RCC 7860 (cell line): Measurements from ENCODE around the gene EVPL.
"Not testable (repeated sequence)": the region's sequence is repeated elsewhere in the genome, so short reads cannot be mapped to it uniquely, and the experiment has no call there.

Experiments used
- DNase-seq: peaks from one replicate; pipeline ENCODE4 v3.0.0-alpha.2; 2015; ENCODE audit warnings: low spot score
- FAIRE-seq: peaks from 2 replicates; lab custom pipeline; 2012; peaks lifted over from hg19 to GRCh38; lab: Jason Lieb, UNC

Gene EVPL

DNA sequence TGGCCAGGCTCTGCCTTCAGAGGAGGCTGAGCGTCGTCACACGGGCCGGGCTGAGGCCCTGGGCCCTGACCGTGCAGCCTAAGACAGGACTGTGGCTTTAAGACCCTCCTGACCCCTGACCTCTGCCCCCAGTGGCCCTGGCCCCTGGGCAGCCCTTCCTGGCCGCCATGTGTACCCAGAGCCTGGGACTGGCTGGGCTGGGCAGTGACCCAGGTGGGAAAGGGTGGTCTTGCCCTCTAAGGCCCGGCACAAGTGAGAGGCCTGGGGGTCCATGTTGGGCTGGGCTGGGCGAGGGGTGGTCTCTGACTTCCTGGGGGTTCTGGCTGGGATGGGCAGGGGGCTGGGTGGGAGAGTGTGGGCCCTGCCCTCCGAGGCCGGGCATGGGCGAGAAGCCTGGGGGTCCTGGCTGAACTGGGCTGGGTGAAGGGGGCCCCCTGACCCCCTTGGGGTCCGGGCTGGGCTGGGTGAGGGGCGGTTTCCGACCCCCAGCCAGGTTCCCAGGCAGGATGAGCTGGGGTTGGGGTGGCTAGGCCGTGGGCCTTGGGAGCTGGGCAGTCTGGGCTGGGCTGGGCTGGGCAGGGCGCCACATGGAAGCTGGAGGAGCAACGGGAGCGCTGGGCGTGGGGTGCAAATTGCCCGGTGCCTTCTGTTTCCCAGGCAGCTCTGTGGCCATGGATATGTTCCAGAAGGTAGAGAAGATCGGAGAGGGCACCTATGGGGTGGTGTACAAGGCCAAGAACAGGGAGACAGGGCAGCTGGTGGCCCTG is 26.2 kb downstream of the EVPL start, which contains the start of gene CDK3:
Gene CDK3 (plus strand): TSS at position 101 of the 767 bp plus-strand sequence. CDS start 571 bp downstream, at position 672.
- FAIRE-seq, result no peak
- DNase-seq, result no peak

DNA sequence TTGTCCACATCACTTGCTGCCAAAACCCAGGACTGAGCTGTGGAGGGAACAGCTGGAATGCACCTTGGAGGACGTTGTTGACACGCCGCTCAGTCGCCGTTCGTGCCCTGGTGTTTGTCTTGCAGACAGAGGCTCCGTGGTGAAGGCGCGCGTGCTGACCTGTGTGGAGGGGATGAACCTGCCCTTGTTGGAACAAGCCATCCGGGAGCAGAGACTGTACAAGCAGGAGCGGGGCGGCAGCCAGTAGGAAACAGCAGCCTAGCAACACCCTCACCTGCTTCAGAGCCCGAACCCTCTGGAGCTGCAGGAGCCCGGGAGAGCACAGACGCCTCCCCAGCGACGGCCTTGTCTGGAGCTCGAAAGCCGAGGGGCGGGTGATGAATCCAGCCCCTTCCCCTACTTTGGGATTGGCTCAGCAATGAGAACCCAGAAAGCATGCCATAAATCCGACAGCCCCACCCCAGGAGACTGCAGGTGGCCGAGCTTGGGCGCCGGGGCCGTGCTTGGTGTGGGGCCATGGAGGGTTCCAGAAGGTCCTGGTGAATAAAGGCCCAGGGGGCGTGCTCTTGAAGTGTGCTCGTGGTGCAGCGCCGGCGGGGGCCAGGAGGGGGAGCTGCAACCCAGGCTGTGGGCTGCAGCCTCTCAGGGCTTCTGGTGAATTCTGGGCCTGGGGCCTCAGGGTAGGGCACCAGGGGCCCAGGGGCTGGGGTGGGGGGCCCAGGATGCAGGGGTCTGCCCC is 26.9 kb downstream of the EVPL start:
- peak; percentile 20 for DNase-seq
- no peak for FAIRE-seq

DNA sequence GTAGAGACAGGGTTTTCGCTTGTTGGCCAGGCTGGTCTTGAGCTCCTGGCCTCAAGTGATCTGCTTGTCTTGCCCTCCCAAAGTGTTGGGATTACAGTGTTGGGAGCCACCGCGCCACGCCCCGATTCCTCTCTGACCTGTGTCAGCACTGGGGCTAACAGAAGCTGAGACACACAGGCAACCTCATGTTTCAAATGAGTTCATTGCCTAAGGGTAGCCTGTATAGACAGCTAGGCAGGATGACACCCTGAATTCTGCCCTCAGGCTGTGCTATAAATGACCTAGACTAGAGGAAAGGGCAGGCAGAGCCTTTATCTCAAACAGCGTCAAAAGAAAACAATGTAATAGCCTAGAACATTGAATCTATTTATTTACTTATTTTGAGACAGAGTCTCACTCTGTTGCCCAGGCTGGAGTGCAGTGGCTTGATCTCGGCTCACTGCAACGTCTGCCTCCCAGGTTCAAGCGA is 28.7 kb downstream of the EVPL start:
- FAIRE-seq (no peak), DNase-seq (no peak)

DNA sequence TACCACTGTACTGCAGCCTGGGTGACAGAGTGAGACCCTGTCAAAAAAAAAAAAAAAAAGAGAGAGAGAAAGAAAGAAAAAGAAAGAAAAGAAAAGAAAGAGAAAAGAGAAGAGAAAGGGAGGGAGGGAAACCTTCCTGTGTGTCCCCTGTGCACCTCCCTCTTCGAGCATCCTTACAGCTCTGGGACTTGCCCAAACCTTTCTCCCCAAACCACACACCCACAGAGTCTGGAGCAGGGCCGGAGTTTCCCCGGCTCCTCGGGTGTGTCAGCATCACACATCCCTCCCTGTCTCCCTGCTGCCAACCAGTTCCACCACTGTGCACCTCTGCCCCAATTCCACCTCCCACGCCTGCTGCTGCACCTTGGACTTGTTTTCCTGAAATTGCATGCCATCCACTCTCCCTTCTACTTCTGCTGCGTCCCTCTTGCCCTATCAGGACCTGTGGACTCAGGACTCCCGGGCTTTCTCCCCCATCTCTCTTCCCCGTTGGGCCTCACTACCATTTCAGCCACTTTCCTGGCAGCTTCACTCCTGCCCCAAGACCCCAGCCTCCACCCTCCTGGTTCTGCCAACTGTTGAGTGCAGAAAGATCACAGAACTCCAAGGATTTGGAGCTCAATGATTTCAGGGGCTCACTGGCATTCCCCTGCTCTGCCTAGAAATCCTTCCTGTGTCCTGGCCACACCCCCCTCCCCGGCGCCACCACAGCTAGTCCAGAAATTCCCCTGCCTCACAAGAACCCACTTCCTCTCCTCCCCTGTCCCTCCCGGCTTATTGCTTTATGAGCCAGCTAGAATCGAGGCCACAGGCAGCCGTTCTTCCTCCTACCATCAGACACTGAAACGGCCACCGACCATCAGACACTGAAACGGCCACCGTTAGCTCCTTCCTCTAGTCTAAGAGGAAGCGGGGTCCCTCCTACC is 30.2 kb downstream of the EVPL start:
- peak; percentile 70 for FAIRE-seq
- DNase-seq, result peak; percentile 72

DNA sequence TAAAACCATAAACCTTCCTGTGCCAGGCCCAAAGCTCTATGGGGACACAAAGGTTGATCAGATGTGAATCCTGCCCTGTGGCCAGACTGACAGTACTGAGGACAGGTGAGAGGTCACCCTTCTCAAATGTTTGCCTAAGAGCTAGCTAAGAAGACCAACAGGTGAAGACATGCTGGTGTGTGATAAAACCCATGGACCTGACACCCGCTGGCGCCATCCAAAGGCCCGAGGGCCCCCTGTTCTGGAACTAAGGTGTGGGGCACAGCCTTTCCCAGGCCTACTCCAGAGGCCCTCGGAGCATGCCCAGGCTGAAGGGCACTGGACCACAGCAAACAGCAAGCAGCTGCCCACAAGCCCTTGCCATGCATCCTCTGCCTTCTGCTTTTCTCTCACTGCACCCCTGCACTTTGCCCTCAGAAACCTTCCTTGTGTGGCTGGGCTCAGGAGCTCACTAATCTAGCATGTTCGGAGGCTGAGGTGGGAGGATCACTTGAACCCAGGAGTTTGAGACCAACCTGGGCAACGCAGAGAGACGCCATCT is 31.7 kb downstream of the EVPL start:
- DNase-seq, result no peak
- FAIRE-seq, result no peak

DNA sequence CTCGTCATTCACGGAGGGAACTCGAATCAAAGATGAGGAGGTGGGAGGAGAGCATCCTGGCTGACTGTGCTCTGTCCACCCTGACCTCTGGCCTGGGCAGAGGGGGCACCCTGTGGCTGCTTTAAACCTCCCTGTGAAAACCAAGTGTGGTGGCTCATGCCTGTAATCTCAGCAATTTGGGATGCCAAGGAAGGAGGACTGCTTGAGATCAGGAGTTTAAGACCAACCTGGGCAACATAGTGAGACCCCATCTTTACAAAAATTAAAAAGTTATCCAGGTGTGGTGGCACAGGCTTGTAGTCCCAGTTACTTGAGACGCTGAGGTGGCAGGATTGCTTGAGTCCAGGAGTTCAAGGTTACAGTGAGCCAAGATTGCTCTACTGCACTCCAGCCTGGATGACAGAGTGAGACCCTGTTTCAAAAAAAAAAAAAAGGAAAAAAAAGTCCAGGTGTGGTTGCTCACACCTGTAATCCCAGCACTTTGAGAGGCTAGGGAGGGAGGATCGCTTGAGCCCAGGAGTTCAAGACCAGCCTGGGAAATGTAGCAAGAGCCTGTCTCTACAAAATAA is 32.2 kb downstream of the EVPL start:
- FAIRE-seq (no peak), DNase-seq (no peak)

DNA sequence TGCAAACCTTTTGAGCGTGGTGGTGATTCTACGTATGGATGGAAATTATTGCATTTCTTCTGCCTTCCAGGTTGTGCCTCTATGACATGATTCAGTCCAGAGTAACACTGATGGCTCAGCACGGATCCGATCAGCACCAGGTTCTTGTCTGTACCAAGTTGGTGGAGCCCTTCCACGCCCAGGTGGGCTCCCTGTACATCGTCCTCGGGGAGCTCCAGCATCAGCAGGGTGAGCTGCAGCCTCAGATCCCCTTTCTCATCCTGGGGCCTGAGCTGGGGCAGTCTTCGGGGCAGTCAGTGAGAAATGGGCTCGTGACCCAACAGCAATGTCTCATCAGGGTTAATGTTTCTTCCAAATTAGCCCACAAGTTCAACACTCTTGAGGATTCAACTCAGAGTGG is 35.7 kb downstream of the EVPL start:
- no peak for DNase-seq
- no peak for FAIRE-seq

DNA sequence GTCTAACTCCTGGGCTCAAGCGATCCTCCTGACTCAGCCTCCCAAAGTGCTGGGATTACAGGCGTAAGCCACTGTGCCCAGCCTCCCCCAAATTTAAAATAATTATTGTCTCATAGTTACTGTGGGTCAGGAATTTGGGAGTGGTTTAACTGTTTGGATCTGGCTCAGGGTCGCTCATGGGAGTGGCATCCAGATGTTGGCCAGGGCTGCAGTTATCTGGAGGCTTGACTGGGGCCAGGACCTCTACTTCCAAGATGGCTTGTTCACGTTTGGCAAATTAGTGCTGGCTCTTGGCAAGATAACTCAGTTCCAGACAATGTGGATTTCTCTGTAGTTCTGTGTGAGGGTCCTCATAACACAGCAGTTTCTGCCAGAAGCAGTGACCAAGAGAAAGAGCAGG is 40.1 kb downstream of the EVPL start:
- FAIRE-seq (no peak), DNase-seq (no peak)

DNA sequence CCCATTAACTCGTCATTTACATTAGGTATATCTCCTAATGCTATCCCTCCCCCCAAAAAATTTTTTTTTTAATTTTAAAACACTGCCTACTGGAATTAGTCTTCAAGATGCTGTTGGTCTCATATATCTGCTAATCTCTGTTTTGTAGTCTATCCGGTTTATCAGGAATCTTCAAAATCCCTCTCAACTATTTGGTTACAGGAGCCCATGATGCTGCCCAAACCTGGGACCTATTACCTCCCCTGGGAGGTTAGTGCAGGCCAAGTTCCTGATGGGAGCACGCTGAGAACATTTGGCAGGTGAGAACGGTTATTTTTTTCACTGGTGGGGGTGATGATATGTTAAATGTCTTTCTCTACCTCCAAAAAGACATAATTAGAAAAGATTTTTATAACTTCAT is 41.1 kb downstream of the EVPL start:
- no peak for DNase-seq
- no peak for FAIRE-seq

DNA sequence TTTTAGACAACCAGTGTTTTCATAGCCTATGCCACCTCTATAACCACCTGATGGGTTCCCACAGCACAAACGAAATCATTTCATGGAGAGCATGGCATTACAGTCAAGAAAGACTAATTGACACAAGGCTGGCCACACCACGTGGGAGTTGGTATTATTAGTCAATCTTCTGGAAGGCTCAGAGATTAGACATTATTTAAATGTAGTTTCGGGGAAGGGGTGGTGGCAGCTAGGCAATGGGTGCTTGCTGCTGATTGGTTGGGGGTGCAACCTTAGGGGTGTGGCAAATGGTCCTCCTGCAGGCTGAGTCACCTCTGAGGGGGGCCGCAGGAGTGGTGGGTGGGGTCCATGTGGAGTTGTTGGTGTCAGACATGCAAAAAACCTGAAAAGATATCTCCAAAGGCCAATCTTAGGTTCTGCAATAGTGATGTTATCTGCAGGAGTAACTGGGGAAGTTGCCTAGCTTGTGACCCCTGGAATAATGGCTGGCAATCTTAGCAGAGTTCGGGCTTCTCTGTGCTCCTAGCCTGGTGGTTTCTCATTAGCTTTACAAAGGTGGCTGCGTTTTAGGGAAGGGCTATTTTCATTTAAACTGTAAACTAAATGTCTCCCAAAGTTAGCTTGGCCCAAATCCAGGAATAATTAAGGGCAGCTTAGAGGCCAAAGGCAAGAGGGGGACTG is 43.5 kb downstream of the EVPL start:
- FAIRE-seq (no peak), DNase-seq (no peak)

DNA sequence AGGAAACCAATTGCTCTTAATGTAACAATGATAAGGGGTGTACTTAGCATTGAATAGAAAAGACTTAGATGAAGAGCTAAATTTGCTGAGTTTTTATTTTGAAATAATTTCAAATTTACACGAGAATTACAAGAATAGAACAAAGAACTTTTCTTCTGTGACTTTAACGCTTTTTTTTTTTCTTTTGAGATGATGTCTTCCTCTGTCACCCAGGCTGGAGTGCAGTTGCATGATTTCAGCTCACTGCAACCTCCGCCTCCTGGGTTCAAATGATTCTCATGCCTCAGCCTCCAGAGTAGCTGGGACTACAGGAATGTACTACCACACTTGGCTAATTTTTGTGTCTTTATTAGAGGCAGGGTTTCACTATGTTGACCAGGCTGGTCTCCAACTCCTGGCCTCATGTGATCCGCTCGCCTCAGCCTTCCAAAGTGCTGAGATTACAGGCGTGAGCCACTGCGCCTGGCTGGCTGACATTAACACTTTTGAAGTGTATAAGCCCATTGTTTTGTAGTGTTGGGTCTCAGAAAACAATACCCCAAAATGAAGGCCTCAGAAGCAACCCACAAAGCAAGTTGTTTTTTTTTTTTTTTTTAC is 46.0 kb downstream of the EVPL start:
- DNase-seq (no peak), FAIRE-seq (no peak)

DNA sequence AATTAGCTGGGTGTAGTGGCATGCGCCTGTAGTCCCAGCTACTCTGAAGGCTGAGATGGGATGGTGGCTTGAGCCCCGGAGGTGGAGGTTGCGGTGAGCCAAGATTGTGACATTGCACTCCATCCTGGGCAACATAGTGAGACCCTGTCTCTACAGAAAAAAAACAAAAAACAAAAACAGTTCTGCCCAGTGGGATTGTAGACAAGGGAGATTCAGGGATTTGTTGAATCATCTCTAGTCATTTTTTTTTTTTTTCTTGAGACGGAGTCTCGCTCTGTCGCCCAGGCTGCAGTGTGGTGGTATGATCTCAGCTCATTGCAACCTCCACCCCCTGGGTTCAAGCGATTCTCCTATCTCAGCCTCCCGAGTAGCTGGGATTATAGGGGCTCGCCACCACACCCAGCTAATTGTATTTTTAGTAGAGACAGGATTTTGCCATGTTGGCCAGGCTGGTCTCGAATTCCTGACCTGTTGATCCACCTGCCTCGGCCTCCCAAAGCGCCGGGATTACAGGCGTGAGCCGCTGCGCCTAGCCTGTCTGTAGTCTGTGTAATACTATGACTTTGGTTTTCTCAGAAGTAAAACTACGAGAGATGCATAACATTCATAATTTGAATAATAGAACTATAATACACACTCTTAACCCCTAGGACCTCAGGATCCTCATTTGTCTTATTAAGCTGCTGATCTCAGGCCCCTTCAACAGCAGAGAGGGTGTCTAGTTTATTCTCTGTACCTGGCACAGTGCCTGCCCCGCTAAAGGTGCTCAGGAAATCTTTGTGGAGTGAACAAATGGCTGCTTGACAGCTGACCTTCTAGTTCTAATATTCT is 46.7 kb downstream of the EVPL start:
- DNase-seq (peak; percentile 49), FAIRE-seq (no peak)

DNA sequence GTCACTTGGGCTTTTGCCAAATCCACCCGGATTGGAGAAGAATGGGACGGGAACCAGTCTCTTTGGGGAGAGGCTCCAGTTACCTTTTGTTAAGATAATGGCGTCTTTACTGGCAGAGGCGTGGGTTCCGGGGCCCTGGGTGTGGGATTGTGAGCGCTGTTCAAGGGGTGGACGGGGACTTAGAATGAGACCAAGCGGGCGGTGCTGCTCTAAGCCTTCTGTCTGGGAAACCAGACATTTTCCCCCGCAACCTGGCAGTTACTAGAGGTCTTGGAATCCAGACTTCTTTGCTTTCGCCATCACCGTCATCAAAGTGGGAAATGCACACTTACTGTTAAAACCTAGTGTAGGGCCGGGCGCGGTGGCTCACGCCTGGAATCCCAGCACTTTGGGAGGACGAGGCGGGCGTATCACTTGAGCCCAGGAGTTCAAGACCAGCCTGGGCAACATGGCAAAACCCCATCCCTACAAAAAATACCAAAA is 47.4 kb downstream of the EVPL start:
- FAIRE-seq, result no peak
- no peak for DNase-seq

DNA sequence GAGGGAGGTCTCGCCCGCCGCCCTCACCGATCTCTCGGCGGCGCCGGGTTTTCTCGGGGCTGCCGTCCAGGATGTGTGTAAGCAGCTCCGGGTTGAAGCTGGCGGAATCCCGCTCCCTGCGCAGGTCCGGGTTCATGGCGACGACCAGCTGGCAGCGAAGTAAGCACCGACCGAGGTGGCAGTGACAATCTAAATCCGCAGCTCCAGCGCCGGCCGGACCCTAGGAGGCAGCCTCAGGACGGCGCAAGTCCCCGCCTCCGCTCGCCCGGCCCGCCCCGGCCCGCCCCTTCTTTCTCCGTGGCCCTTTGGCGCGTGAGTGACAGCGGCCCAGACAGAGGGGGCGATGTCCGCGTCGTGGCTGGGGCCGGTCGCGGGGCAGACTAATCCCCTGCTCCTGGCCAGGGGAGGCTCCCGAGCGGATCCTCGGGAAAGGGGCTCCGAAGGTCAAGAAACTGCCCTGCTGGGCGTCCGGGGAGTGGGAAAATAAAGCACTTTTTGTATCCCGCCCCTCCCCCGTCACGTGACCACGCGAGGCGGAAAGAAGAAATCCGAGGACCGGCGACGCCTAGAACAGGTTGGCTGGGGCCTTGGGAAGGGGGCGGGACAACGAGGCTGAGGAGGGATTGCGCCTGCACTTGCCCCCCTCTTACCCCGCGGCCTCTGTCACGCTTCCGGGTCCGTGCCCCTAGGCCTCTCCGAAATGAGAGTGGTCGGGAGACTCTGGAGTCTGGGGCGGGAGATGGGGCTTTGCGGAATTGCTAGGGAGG is 48.0 kb downstream of the EVPL start, which contains the start of the genes ACOX1 and TEN1:
Gene ACOX1 (minus strand): TSS at position 229 of the 767 bp plus-strand sequence. CDS start 93 bp downstream, at position 136.
Gene TEN1 (plus strand): TSS at position 303 of the 767 bp plus-strand sequence. CDS start 6,953 bp downstream, outside the sequence.
- DNase-seq (peak; percentile 92), FAIRE-seq (peak; percentile 79)

DNA sequence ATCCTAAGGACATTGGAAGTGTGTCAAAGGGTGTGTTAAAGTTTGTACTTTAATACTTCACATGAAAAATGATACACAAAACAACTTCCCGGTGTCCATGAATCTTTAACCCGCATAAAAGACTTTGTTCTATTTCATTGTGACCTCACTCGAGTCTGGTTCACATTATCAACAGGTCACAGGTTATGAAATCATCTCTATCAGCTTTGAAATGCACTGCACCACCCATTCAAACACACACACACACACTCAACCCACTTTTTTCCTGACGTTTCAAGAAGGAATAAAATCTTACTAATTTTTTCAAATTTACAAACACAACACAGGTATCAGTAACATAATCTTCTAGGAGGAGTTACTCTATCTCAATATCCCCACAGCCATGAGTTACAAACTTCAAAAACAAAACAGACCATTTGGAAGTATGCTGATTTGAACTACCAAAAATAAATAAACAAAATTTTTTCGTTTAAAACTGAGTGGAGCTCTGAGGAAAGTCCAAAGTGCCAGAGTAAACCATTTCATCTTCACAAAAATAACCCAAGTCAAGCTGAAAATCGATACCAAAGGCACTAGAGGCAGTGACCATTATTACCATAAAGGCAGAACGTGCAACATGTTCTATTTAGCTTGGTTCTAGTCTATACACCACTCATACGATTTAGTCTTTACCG is 50.8 kb downstream of the EVPL start:
- no peak for FAIRE-seq
- DNase-seq, result no peak

DNA sequence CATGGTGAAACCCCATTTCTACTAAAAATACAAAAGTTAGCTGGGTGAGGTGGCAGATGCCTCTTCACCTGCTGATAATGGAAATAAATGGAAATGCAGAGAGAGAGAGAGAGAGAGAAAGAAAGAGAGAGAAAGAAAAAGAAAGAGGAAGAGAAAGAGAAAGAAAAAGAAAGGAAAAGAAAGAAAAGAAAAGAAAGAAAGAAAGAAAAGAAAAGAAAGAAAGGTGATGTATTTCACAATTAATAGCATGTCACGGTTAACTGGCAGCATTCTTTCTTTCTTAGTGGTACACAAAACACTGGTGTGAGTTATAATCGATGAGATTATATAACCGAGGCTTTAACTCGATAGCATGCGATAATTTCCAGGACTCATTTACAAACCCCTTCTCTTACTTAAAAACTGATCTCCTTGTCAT is 51.3 kb downstream of the EVPL start:
- DNase-seq, result no peak
- FAIRE-seq, result no peak

DNA sequence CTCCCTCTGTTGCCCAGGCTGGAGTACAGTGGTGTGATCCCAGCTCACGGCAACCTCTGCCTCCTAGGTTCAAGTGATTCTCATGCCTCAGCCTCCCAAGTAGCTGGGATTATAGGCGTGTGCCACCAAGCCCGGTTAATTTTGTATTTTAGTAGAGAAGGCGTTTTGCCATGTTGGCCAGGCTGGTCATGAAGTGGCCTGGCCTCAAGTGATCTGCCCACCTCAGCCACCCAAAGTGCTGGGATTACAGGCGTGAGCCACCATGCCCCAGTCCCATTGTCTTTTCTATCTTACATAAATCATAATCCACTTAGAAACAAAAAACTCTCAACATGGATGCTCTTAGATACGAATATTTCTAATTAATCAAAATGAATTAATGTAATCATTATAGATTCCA is 51.9 kb downstream of the EVPL start:
- FAIRE-seq, DNase-seq: not testable (repeated sequence)
